ENCODE measurements around the gene USP36.
"Not testable (repeated sequence)": the region's sequence is repeated elsewhere in the genome, so short reads cannot be mapped to it uniquely, and the experiment has no call there.

Gene USP36

GRCh38 chr17:78840780-78841611 lies at the start of gene USP36:
Gene USP36 (minus strand): TSS chr17:78840814. CDS start chr17:78836363, 4,451 bp downstream.
- DNase-seq (ENCODE audit: low spot score) = peak; percentile 99

DNA sequence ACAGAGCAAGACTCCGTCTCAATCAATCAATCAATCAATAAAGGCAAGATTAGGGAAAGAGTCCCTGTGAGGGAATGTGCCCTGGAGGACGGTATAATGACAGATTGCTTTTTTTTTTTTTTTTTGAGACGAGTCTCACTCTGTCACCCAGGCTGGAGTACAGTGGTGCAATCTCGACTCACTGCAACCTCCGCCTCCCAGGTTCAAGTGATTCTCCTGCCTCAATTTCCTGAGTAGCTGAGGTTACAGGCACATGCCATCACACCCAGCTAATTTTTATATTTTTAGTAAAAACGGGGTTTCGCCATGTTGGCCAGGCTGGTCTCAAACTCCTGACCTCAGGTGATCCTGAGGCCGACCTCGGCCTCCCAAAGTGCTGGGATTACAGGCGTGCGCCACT lies 49.5 kb upstream of the USP36 start:
- DNase-seq (ENCODE audit: low spot score) = not testable (repeated sequence)

- peak; percentile 35 for DNase-seq (ENCODE audit: low spot score)
Measured at GRCh38 chr17:78889531-78889930, 48.9 kb upstream of the USP36 start.

DNA sequence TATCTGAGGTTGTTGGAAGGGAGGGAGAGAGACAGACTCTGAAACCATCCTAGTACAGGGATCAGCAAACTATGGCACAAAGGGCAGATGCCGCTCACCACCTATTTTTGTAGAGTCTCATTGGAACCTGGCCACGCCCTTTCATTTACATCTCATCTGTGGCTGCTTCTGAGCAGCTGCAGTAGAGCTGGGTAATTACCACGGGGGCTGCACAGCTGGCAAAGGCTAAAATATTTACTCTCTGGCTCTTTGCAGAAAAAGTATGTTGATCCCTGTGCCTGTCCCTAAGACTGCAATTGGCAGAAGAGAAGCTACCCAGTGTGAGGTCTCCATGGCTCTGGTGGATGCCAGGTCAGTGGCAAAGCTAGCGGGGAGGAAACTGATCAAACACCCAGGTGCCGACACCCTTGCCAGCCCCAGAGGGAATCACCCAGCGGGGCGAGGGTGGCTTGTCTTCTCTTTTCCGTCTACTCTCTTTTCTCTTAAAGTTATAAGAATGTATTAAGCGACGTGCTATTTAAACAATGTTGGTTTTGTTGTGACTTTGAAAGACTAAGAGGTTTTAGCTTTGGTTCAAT lies 48.4 kb upstream of the USP36 start:
- DNase-seq (ENCODE audit: low spot score) = peak; percentile 28

DNA sequence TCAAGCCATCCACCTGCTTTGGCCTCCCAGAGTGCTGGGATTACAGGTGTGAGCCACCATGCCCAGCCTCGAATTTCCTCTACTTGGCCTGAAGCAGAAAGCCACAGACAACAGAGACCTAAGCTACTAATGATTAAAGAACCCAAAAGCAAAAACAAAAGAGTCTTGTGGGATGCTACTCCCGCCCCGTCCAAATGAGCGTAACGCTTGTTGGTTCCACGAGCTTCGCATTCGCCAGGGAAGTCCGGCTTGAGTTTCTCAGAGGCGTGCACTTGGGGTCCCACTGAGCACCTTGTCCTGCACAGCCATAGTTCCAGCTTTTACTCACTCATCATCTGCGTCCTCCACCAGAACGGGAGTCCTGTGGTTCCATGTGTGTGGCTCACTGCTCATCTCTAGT lies 46.3 kb upstream of the USP36 start:
- peak; percentile 63 for DNase-seq (ENCODE audit: low spot score)

DNA sequence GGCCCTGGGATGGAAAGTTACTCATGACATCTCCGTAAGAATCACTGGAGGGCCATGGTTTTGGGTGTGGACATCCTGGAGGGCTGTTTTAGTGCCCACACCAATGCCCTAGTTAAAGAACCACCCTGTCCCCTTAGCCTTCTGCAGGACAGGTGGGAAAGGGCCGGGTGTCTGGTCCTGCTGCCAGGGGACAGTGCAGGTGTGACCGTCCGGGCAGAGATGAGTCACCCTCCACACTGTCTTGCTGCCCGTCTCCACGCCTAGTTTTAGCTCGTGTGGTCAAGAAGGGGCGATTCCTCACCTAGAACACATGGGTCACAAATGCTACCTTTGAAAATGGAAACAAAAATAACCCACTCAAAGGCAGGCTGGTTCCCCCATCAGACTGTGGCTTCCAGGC lies 45.3 kb upstream of the USP36 start:
- no peak for DNase-seq (ENCODE audit: low spot score)

DNA sequence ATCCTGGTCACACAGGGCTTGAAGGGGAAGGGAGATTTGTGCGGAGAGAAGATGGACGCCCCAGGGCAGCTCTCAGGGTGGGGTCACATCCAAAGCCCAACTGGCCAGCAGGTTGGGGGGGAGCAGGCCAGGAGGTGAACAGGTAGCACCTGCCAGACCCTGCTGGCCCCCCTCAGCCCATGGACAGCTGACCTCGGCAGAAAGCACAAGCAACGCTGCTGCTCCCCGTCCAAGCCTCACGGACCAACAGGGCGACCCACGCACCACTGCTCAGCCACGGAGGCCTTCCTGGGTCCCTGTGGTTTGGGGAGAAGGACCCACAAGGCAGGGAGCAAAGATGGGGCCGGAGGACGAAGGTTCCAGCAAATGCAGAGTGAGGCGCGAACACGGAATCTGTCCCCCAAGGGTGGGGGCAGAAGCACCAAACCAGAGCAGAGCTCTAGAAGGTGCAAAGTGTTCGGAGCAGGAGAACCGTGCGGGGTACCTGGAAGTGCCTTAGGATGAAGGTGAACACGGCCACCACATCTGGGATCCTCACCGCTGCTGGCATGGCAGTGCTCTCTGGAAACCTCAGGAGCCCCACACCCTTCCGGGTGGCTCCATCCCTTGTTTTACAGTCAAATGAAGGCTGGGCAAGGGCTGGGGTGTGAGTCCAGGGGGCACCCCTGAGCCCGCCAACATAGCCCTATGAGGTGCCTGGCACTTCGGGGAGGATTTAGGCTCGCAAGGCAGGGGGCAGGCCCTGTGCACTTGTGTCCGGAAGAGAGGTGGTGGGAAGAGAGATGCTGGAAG lies 44.5 kb upstream of the USP36 start:
- DNase-seq (ENCODE audit: low spot score) = peak; percentile 4

DNA sequence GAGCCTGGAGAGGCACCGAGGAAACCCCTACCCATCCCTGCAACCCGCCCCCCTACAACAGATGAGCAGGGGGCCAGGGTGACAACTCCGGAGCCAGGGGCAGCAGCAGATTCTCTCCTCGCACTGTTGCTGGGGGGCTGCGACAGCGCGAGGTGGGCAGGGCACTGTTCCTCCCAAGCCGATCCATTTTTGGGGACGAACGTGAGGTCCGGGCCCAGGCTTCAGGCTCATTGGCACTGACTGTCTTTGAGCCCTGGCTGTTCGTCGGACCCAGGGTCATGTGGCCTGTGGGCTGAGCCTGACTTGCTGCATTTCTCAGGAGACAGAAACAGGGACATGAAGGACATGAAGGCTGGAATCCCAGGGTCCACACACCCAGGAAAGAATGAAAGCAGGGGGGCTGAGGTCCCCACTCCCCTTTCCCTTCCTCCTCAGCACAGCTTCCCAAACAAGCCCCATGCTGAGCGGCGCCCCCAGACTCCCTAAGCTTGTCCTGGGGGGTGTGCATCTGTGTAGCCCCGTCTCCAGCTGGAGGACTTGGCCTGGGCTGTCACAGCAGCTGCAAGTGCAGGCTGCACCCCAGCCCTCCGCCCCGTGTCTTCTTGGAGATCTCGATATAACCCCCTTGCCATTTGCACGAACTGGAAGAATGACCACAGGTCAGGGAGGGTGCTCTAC lies 43.7 kb upstream of the USP36 start:
- peak; percentile 87 for DNase-seq (ENCODE audit: low spot score)

DNA sequence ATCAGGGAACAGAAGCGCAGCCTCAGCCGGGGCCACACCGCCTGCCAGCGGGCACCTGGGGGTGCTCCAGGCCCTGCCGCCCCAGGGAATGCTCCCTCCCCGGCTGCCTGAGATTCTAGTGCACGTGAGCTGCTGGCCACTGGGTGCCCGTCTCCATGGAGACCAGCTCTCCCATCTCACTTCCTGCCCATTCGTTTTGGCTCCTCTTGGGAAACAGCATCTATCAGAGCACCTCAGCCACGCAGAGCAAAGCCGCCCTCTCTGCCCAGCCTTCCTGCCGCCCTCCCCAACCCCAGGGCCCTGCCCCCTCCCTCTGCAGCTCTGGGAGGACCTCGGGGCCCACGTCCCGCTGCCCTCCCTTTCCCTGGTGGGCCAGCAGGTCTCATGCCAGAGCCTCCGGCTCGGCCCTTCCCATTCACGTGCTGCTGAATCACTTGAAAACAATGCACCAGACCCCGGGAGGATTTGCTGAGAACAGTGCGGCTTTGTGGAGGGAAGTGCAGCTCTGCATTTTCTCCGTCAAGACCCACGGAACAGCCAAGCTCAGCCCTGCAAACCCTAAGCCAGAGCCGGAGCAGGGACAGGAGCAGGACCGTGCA lies 43.0 kb upstream of the USP36 start:
- peak; percentile 95 for DNase-seq (ENCODE audit: low spot score)

- DNase-seq (ENCODE audit: low spot score) = peak; percentile 59
Measured at GRCh38 chr17:78883089-78883532, 42.5 kb upstream of the USP36 start.

DNA sequence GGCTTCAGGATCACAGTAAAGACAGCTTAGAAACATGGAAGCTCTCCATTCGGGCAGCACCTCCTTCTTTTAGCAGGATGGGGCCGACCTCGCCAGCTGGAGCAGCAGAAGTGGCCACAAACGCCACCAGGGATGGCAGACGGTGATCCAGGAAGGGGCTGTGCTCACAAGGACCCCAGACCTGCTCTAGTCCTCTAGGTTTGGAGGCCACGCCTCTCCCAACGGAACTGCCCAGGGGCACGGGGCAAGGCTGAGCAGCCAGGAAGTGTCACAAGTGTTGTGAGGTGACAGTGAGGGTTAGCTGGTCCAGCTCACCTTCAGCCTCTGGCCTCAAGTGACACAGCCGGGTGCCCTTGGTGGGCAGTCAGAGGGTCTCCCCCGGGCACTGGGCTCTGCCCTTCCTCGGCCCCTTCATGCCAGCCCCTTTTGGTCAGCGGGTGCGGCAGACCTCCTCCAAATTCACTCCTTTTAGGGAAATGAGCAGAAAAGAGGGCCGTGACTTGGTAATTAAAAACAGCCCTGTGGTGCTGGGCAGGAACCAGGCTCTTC lies 42.0 kb upstream of the USP36 start:
- DNase-seq (ENCODE audit: low spot score) = peak; percentile 9

DNA sequence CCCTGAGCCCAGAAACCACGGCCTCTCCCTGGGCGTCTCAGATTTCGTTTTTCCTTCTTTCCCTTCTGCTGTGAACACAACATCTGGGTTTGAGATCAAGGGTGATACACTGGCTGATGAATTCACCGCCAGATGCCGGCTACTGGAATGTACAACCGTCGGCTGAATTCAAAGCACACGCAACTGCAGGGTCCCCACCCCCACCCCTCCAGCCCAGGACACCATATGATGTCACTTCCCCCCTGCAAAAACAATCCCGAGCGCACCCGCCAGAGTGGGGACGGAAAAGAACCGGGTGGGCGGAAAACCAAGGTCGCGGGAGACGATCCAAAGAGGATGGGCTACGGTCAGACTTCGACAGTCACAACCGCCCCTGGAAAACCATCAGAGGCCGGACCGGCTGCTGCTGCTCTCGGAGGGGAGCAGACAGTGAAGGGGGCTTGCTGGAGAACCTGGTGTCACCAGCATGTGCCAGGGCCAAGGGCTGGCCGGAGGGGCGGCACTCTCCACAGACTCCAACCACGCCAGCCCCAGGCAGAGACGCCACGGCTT lies 39.1 kb upstream of the USP36 start:
- peak; percentile 20 for DNase-seq (ENCODE audit: low spot score)

GRCh38 chr17:78878871-78879527 lies 38.4 kb upstream of the USP36 start:
- peak; percentile 32 for DNase-seq (ENCODE audit: low spot score)

DNA sequence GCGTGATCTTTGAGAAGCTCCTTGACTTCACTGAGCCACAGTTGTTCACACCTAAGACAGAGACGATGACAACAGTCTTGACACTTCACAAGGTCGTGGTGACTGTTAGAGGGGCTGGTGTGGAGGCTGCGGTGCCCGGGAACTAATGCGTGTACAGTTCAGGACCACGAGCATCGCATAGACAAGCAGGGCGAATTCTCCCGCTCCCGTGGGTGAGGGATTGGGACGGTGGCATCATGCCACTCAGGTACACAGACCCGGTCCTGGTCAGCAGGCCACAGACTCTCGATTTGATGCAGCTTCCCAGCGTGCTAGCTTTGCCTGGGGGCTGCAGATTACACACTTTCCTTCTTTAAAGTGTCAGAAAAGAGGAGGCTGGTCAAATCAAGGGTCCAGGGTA lies 37.6 kb upstream of the USP36 start:
- DNase-seq (ENCODE audit: low spot score) = no peak

GRCh38 chr17:78876954-78877517 lies 36.4 kb upstream of the USP36 start:
- not testable (repeated sequence) for DNase-seq (ENCODE audit: low spot score)

GRCh38 chr17:78876094-78876597 lies 35.5 kb upstream of the USP36 start:
- no peak for DNase-seq (ENCODE audit: low spot score)

GRCh38 chr17:78875363-78876093 lies 34.9 kb upstream of the USP36 start:
- DNase-seq (ENCODE audit: low spot score) = peak; percentile 51

DNA sequence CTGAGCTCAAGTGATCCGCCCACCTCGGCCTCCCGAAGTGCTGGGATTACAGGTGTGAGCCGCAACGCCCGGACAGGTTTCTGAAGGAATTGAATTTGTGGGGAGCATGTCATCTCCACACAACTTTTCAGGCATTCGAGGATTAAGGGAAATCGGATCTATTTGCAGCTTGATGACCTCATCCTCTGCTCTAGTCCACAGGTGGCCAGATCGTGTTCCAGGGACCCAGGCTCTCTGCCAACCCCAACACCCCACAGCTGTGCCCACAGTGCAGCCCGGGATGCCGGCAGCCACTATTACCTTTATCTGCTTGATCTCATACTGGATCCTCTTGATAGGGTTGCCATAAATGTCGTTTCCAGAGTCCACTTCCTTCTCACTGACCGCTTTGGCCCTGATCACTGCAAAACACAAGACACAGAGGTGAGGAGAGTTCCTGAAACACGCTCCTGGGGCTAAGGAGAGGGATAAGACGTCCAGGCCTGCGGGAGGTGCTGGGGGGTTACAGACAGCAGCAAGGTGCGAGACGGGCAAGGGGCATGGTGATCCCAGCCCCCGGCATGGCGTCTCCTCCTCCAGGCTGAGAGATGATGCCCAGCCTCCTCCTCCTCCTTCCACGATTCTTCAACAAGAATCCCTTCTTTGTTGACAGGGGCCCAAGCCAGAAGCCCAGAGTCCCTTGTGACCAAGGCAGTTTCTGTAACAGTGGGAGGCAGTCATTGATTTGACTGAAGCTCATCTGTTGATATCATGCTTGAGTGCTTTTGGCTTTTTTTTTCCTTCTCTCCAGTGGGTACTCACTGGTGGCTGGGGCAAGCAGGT lies 33.1 kb upstream of the USP36 start:
- DNase-seq (ENCODE audit: low spot score) = peak; percentile 94

Data from pons (tissue), 1 donor.